Stimulated activated CD4-positive, alpha-beta T cell treated with anti-CD3 and anti-CD28 coated beads, Interleukin-4, amount 100 ng/mL, for 48 hours (primary cell): Measurements from ENCODE around the gene FMN2.

Experiments used
- DNase-seq, 2 donors: peaks; one replicate each; pipeline ENCODE4 v3.0.0-alpha.2; 2020; ENCODE audit warnings: low read depth in 2 of 2

FMN2 gene

DNA sequence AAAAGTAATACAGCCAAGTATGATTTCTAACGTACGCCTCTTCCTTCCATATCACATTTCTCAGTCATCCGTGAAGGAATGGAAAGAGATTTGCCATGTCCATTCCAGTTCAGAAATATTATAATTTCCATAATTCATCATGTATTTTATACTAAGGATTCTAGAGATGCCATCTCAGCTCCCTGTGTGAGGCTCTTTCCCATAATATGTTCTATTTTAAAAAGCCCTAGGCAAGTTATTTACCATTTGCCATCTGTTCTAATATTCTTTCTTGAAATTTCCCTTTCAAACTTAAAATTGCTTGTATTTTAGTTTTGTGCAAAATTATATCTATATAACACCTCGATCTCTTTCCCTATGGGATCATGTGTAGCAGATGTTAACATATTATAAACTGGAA is 106.7 kb downstream of the FMN2 start:
- no peak for DNase-seq

DNA sequence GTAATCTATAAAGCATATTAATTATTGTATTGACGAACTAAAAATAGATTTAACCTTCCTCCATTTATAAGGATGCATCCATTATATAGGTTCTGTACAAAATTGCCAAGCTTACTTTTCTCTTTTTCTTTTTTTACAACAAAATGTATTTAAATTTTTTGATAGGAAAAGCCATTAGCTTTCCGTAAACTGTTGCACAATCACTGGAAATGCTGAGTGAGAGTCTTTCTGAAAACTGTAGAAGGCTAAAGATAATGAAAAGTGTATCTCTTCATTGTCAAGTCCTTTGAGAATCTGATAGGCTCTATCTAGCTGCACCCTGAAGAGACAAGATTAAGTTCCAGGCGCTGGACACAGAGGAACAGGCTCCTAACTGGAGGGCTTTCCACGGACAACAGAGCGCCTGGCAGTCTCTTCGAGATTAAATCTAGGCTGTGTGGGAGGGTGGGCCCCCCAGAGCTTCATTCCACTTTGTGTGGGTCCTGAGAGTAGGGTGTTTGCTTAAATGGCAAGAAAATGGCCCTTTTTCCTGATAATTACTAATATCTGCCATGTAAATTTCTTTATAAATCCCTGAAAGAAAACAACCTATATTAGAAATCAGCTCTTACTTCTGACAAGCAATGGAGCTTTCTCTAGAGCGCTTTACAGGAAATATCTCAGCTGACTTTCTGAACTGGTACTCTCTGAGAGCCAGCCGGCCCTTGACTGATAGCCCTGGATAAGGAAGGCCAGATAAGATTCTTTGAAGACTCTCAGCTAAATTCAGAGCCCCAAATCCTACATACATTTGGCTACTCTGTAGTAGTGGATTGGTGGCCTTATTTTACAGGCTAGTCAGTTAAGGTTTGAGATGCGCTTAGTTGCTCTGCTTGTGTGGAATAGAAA is 108.3 kb downstream of the FMN2 start:
- DNase-seq: no peak

DNA sequence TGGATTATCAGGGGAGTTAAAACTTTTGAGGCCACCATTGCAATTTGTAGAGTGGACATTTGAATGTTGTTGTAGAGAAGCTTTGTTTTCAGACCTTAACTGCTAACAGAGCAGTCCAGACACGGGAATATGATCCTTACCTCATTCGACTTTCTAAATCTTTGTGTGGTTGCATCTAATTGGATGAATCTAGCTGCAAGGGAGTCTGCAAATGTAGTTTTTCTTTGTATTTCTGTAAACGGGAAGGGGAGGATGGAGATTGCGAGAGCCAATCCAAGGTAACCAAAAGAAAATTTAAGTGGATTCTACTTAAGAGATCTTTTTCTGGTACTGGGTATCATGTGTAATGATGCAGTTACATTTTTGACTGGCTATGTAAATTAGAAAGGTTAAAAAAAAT is 110.2 kb downstream of the FMN2 start:
- no peak for DNase-seq

DNA sequence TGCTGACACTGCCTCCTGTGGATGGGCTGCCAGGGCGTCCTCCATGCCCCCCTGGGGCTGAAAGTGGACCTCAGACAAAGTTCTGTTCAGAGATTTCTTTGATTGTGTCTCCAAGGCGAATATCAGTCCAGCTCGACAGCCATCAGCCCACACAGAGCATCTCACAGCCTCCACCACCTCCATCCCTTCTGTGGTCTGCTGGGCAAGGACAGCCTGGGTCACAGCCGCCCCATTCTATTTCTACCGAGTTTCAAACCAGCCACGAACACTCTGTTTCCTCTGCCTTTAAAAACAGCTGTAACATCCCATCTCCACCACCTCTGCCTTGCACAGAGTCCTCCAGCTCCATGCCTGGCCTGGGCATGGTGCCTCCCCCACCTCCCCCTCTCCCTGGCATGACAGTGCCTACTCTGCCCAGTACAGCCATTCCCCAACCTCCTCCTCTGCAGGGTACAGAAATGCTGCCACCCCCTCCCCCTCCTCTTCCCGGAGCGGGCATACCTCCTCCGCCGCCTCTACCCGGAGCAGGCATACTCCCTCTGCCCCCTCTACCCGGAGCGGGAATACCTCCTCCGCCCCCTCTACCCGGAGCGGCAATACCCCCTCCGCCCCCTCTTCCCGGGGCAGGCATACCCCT is 115.5 kb downstream of the FMN2 start:
- DNase-seq: no peak

DNA sequence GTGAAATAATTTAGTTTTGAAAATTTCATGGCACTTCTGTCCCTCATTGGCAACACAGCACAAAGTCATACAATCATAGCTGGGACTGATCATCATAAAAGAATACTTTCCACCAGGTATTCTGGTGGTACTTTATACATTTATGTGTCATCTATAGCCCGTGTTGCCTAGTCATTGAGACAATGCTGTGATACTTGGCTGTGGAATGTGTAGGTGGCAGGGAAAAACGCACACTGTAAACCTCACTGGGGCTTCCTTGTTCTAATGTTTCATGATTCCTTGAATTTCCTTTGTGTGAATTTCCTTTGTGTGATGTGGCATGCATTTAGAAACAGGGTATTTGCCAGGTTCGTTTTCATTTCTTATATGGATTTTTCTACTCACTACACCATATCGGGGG is 118.3 kb downstream of the FMN2 start:
- no peak for DNase-seq

DNA sequence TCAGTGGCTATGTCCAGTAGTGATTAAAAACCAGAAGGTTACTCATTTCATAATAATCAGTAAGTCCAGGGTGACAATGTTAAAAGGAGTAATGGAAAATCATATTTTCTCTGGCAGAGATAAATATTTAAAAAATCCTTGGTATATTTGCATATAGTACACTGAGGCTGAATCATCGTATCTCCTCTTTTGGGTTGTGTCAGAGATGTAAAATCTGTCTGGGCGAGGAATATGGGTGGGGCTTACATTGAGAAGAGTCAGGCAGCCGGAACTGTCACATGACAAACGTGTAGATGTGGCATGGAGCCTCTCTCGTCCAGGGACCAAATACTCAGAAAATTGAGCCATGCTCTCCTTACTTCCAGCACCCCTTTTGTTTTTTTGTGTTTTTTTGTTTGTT is 120.9 kb downstream of the FMN2 start:
- DNase-seq: no peak

DNA sequence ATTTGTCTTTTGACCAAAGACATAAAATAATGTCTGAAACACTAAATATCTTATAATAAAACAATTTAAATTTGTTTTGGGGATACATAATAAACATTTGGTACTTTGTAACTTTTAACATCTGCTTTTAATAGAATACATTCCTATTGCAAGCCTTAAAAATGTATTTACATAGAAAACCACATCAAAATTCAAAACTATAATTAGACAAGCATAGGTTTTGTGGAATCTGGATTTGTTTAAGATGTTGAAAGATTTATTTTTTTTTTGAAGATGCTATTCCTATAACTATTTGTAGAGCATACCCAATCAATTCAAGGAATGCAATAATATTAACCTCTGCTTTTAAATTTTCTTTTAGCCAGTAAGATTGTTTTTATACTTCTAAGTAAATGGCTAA is 125.7 kb downstream of the FMN2 start:
- DNase-seq: no peak

DNA sequence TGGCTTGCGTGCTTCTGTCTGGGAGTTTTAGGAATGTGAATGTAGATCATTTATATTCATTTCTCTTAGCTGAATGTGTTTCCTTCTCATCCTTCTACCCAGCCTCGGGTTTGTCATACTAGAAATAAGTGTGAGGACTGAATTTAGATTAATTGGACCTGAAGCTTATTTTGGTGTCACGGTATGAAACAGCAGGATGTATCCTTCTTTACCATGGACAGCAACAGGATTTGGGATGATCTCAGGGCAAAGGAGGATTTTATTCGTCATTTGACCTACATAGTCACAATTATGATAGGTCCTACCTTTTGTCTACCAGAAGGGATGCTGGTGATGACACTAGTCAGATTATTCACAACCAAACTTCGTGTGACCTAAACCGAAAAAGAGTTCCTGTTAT is 127.4 kb downstream of the FMN2 start:
- no peak for DNase-seq

DNA sequence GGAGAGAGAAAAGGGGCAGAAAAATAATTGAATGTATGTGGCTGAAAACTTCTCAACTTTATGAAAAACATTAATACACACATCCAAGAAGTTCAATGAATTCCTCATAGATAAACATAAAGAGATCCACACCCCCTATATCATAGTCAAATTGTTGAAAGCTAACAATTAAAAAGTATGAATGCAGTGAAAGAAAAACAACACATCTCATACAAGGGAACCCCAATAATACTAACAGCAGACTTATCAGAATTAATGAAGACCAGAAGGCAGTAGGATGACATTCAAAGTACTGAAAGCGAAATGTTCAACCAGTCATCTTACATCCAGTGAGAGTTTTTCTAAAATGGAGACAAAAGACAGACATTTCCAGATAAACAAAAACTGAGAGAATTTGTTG is 134.4 kb downstream of the FMN2 start:
- DNase-seq: no peak

DNA sequence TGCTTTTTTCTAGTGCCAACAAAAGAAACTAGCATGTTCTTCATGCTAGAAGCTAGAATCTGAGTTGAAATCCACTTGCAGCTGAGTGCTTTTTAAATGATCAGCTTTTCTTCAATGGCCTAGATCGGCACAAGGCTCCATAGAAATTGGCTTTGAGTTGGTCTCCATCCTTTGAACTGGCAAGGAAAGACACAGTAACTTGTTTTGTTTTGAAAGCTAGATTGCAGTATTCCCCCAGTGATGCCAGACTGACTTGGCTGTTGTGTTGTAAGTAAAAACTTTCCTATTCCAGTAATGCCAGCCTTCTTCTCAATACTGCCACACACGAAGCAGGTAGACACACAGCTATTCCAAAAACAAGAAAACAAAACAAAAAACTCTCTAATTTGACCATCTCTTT is 139.1 kb downstream of the FMN2 start:
- DNase-seq: no peak

DNA sequence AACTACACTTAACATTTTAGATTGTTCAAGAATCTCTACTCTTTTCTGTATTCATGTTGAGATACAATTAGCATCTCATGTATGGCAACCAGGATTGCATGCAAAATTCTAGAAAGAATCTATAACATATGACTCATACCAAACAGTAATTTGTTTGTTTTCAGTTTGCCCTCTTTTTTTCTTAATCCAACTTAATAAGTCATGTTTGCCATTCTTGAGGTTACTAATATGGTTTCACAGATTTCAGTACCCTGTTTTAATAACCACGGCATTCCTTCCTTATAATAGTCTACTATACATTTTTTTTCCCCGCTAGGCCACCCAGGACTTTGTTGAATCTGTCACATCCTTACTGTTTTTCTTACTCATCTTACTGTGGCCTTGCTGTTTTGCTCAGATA is 140.8 kb downstream of the FMN2 start:
- DNase-seq: no peak

DNA sequence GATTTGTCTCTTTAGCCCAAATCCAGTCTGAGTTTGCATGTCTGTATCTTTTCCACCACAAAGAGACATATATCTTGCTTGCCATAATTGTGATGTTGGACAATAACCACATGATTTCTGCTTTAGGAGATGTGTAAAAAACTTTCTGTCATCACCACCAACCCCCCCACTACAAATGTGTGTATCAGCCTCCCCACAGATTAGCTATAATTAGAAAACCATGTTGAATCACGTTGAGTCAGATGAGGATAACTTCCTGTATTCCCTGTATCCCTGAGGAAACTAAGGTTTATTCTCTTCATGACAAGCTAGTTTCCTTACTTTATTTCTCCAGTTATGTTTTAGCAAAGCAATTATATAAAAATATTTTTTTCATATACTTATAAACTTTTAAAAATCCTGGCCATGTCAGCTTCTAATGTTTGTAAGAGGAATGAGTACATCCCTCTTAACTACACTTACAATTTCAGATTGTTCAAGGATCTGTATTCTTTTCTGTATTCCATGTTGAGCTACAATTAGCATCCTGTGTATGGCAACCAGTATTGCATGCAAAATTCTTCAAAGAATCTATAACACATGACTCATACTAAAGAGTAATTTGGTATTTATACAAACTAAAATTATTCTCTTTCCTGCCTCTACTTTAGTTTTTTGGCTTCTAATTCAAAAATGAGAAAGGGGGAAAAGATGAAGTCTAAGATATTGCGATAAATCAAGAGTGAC is 143.0 kb downstream of the FMN2 start:
- DNase-seq: no peak

DNA sequence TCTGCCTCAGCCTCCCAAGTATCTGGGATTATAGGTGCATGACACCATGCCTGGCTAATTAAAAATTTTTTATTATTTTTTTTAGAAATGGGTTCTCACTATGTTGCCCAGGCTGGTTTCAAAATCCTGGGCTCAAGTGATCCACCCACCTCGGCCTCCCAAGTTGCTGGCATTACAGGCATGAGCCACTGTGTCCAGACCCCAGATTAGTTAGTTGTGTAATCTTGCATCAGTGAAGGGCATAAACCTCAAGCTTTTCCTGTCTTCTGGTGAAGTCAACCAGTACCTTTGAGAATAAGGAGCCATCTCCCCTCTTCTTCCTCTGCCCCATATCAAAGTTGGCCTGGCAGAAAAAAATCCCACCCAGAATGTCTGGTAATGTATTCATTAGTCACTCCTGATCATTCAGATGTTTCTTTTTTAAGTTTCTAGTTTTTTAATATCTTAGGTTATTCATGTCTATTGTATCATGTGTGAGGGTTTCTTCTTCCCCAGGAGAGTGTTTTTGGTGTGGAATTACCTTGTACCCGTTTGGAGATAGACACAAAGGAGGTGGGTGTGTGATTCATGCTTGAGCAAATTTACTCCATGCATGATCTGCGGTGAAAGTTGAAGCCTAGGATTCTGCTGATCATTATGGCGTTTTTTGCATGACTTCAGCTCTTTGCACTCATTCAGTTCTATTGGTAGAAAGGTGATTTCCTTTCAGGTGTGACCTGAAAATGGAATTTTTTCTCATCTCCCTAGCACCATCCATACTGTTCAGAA is 144.0 kb downstream of the FMN2 start:
- no peak for DNase-seq

DNA sequence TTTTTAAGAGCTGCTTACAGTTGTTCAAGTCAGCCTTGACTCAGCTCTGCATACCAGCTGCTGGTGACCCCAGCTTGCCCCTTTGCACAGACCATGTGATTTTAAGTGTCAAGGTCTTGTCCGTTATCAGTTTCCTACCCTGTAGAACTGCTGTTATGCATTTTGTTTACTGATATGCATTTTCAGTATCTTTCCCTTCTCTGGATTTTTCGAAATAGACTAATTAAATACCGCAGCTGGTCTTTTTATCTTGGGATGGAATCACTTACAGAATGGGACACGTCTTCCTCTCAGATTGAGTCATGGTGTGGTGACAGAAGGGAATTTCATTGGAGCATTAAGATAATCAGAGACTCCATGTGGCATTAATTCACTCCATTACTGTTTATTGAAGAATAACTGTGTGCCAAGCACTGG is 145.6 kb downstream of the FMN2 start:
- no peak for DNase-seq

DNA sequence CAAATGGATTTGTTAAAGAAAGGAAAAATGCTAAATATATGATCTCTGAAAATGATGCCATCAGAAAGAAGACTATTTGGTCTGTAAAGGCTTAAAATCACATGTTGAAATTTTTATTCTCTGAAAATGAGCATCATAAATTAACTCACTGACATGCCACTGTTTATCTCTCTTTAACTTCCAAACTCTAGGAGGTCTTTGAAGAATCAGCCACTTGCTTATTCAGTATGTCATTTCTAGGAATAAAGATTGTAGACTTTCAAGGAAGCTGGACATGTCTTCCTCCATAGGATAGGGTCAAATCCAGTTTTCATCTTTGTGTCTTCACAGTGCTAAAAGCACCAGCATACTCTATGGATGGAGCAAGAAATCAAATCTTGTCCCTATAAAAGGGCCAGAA is 147.6 kb downstream of the FMN2 start:
- no peak for DNase-seq

DNA sequence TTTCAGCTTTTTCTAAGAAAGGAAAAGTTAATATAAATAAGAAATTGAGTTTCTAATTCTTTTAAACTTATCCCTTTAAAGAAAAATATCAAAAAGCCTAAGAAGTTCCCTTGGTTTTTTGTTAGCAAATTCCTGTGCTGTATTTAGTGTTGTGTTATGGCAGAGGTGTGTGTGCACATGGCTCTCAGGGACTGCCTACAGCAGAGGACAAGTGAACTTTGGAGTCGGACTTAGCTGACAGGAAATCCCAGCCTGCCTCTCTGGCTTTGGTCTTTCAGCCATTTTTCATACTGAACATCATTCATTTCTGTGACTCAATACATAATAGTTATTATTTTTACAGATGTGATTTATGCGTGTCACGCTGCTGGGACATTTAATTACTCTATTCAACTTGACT is 149.6 kb downstream of the FMN2 start:
- no peak for DNase-seq

DNA sequence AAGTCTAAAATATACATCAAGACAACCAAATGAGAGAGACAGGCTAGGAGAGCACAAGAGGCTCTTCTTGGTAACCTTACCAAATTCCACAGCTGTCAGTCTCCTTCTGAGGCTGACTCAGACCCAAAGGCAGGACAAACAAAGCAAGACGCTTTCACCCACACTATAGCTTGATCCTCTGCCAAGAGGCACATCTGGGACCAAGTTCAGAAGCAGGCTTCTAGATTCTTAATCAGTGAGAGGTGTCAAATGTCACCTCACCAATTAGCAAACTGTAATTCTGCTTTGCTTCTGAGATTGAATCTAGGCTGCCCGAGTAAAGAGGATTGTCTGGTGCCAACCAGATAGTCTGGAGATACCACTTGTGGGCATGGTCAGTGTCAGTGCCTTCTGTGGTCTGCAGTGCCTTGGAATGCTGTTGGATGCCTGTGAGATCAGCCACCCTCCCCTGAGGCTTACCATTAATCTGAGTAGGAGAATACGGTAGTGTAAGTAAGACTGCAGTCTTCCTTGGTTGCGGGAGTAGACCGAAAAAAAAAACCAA is 151.0 kb downstream of the FMN2 start:
- DNase-seq: no peak

DNA sequence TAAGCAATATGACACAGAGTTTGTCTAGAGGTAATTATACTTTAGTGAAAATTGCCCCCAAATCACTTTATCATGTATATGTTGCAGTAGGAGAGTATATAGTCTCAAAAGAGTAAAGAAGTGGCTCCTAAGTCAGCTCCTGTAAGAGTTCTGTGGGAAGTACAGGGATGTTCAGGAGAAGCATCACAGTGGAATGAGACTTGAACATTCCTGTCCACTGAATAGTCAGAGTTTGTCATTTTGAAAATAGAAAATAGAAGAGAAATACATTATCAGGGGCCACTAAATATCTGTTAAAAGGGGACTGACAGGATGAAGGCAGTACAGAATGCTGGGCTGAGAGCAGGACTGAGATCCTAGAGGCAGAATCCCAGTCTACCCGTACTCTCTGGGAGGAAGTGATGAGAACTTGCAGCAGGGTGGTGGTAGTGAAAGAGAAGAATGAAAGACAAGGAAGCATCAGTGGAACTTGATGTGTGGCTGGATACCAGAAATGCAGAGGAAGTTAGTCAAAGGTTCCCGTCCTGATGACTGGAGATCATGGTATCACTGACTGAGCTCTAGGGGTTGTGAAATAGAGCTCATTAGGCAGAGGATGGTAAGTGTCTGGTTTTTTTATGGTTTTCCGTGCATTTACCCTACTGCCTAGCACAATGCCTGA is 153.4 kb downstream of the FMN2 start:
- DNase-seq: no peak

DNA sequence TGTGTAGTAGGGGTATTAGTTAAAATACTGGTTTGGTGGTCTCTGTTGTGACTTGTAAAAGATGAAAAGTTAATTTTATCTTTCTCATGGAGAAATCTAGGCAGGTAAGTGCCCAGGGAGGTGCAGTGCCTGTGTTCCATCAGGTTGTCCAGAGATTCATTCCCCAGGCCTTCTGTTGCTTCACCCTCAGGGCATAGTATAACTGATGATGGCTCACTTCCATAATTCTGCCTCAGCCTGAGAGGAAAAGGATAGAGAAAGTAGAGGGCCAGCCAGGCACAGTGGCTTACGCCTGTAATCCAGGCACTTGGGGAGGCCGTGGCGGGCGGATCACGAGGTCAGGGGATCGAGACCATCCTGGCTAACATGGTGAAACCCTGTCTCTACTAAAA is 153.9 kb downstream of the FMN2 start:
- DNase-seq: no peak

DNA sequence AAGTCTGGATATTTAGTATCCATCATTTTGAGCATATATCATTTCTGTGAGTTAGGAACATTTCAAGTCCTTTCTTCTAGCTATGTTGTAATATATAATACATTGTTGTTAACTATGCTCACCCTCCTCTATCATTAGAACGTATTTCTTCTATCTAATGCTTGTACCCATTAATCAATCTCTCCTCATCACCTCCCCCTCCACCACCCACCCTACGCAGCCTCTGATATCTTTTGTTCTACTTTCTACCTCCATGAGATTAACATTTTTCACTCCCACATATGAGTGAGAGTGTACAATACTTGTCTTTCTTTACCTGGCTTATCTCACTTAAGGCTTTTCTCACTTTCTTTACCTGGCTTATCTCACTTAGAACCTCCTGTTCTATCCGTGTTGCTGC is 156.2 kb downstream of the FMN2 start:
- no peak for DNase-seq

DNA sequence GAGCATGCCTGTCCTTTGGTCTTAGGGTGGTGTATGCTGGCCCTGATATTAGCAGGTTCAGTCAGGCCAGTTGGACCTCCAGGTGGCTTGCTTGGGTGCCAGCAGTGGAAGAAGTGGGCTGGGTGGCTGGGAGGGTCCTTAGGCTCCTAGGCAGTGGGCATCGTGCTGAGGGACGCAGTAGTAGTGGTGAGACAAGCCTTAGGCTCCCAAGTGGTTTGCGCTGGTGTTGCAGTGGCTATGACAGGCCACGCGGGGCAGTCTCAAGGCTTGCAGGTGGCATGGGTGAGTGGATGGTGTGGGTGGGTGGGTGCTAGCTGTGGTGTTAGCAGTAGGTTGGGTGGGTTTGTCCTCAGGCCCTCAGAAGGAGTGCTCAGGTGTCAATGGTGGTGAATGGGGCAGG is 162.3 kb downstream of the FMN2 start:
- DNase-seq: no peak
